Left ventricle myocardium inferior (tissue), 1 donor: ENCODE results near the gene HOXB5. TPM values are rescaled to one million over a fixed set of nuclear protein-coding genes. Genes with fewer than 3 reads are reported as not detected.

Source experiments
- DNase-seq: peaks from one replicate; pipeline ENCODE4 v3.0.0-alpha.2; 2020
- H3K27ac ChIP-seq: fragments of 200-600 bp; replicated peaks from 2 replicates; pipeline ENCODE4 v1.8.0; 2021
- H3K27me3 ChIP-seq: fragments of 200-600 bp; 2 replicates; pipeline ENCODE4 v1.8.0; 2021; ENCODE audit warnings: low read depth
- H3K36me3 ChIP-seq: fragments of 200-600 bp; 2 replicates; pipeline ENCODE4 v1.8.0; 2021
- H3K4me1 ChIP-seq: fragments of 200-600 bp; 2 replicates; pipeline ENCODE4 v1.8.0; 2021
- H3K4me3 ChIP-seq: fragments of 200-600 bp; 2 replicates; pipeline ENCODE4 v1.8.0; 2021; ENCODE audit warnings: mild to moderate bottlenecking, moderate library complexity
- H3K9me3 ChIP-seq: fragments of 200-600 bp; replicated peaks from 2 replicates; pipeline ENCODE4 v1.8.0; 2021
- intact Hi-C: fragments of 100-400 bp; cut with micrococcal nuclease; formaldehyde crosslinking; loops from one replicate; pipeline ENCODE4 v1.11.0; 2022
- total RNA-seq: library from RNA; stranded (reverse); fragmentation: NEBNext Ultra II Directional; extraction: Animal tissue kit (Norgen Biotek cat#: 25700); gene quantifications from one replicate; pipeline ENCODE4 v1.2.1, GENCODE V29; 2021
- TF ChIP-seq, protein P1 (sequence below): fragments of 200-600 bp; IDR thresholded peaks from 2 replicates; pipeline ENCODE4 v1.8.0; 2021; ENCODE audit warnings: antibody characterized with exemption, mild to moderate bottlenecking, borderline replicate concordance
- donor health status: DM: no; HTN: yes; CAD: no; lungs with severe emphysema.

The HOXB5 gene
- total RNA-seq, 1 donor from 2014 or later: not detected

DNA sequence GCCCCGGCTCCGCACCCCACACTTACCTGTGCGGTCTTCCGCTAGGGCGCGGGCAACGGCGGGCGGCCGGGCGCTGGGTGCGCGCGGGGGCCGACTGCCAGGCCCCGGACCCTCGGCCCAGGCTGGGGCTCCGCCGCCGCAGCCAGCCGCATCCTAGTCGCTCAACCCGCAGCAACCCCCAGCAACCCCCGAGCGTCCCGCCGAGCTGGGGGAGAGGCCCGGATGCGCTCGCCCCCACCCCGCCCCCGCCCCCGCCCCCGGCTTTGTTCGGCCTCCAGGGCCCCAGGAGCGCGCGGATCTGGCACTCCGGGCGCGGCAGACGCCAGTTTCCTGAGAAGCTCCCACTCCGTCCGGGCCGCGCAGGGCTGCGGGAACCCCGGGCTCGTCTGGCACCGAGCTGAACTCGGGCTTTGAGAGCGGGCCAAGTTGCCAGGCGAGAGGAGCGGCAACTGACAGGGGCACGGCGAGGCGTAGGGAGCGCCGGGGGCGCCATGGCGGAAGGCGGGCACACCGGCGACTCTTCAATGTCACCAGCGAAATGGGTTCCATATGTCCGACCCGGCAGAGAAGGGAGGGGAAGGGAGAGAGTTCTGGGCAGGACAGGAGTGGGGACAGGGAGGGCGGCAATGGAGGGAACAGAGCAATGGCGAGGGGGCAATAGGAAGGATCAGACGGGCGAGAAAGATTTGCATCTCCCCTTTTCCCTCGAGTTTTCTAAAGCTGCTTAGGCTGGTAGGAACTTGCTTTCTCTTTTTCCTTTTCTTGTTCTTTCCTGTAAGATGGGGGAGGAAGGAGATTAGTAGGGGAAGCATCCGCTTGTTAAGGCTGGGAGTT is 29.2 kb downstream of the HOXB5 start:
- TF ChIP-seq, protein P1, sequence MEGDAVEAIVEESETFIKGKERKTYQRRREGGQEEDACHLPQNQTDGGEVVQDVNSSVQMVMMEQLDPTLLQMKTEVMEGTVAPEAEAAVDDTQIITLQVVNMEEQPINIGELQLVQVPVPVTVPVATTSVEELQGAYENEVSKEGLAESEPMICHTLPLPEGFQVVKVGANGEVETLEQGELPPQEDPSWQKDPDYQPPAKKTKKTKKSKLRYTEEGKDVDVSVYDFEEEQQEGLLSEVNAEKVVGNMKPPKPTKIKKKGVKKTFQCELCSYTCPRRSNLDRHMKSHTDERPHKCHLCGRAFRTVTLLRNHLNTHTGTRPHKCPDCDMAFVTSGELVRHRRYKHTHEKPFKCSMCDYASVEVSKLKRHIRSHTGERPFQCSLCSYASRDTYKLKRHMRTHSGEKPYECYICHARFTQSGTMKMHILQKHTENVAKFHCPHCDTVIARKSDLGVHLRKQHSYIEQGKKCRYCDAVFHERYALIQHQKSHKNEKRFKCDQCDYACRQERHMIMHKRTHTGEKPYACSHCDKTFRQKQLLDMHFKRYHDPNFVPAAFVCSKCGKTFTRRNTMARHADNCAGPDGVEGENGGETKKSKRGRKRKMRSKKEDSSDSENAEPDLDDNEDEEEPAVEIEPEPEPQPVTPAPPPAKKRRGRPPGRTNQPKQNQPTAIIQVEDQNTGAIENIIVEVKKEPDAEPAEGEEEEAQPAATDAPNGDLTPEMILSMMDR: no peak
- intact Hi-C loops: no loop called here
- DNase-seq: no peak
- Histone ChIP-seq H3K27me3 (peaks cover 99% of the 10 kb centered on the region), H3K4me1 (peaks cover 27% of the 10 kb centered on the region), H3K9me3 (no peaks in the 10 kb centered on the region), H3K4me3 (peak overlapping the region; percentile 61), H3K27ac (peak overlapping the region; percentile 66), H3K36me3 (no peaks in the 10 kb centered on the region)

DNA sequence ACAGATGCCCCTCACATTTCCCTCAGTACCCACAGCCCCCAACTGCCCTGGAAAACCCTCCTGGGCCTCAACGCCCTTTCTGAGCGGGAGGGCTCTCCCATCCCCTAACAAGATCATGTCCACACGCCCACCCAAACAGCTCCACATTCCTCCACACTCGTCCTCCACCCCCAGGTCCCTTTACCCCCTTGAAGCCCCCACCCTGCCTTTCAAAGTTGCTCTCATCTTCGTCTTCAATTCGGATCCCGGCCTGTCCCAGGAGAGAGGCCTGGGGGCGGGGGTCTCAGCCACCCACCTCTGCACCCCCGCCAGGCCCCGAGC is 29.8 kb downstream of the HOXB5 start:
- peaks cover 24% of the 10 kb centered on the region for H3K4me1 ChIP-seq
- H3K4me3 ChIP-seq: peak overlapping the region; percentile 61
- no peaks in the 10 kb centered on the region for H3K9me3 ChIP-seq
- H3K27me3 ChIP-seq: peaks cover 99% of the 10 kb centered on the region
- TF ChIP-seq, protein P1: no peak
- intact Hi-C loops: no loop called here
- no peak for DNase-seq
- H3K36me3 ChIP-seq: no peaks in the 10 kb centered on the region
- H3K27ac ChIP-seq: peak overlapping the region; percentile 66

DNA sequence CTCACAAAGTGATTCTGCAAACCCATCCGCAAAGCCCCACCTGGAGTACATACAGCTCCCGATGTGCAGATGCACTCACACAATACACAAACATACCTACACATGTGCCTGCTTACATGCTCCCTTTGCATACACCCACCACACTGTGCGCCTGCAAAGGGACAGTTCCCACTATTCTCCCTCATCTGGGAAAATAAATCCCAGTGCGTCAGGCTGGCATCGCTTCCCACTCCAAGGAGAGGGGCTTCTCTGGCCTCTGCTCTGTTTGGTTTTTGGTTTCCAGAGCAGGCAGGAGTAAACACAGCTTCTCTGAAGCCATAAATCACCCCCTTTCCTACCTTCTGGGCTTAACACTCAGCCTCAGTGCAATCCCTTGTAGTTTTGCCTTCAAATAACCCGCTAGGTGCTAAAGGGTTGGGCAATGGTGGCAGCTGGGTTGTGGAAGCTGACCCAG is 30.2 kb downstream of the HOXB5 start:
- TF ChIP-seq, protein P1: no peak
- intact Hi-C loops: no loop called here
- no peak for DNase-seq
- Histone ChIP-seq H3K27me3 (peaks cover 99% of the 10 kb centered on the region), H3K4me3 (peak overlapping the region; percentile 61), H3K4me1 (peaks cover 20% of the 10 kb centered on the region), H3K9me3 (no peaks in the 10 kb centered on the region), H3K36me3 (no peaks in the 10 kb centered on the region), H3K27ac (no peak overlapping the region)

DNA sequence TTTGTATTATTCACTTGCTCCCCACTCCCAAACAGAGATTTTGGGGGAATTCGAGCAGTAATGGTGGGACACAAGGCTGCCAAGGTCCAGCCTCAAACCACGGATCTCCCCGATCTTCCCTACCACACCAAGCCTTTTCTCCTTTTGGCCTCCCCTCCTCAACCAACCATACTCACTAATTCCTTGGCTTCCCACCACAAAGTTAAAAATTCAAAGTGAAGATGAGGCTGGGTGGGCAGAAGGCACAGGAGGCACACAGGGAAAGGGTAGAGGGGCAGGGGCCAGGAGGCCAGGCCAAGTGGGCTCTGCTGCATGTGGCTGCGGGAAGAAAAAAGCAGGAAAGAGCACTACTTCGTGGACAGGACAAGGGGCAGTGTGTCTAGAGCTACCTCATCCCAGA is 30.6 kb downstream of the HOXB5 start:
- TF ChIP-seq, protein P1: no peak
- H3K4me3 ChIP-seq: no peak overlapping the region
- no peaks in the 10 kb centered on the region for H3K36me3 ChIP-seq
- peaks cover 20% of the 10 kb centered on the region for H3K4me1 ChIP-seq
- H3K27me3 ChIP-seq: peaks cover 99% of the 10 kb centered on the region
- no peak overlapping the region for H3K27ac ChIP-seq
- intact Hi-C loops: no loop called here
- H3K9me3 ChIP-seq: no peaks in the 10 kb centered on the region
- no peak for DNase-seq

DNA sequence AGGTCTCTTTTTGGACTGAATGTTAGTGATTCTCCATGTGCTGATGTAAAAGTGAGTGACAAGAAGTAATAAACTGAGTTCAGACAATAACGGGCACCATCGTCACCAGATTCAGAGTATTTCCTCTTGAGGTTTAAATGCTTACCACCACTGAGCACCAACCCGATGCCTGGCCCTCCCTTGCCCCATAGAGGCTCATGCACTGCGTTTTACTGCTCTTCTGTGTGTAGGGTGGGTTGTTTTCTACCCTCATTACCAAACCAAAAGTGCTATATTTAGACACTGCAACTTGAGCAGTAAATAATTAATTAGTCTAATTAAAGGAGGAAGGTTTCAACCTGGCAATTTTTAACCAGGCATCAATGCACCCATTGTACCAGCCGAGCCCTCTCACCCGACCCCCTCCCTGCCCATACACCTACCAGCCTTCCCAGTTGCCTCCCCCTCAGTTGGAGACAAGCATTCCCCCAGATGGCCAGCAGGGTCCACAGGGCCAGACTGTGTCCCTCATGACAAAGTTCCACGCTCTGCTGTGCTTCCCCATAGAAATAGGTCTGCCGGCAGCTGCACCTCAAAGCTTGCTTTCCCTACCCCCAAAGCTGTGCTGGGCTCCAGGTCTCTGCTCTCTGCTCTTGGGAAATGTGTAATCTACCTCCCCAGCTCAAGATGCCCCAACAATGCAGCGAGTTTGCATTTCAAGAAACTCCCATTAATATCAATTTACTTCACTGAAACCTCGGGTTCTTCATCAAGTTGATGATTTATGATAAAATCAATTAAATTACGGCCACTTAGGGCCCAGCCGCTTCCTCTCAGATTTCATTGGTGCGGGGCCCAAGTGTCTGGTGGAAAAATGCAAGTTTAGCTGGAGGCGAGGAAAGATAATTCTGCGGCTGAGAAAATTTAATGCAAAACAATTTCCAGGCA is 31.4 kb downstream of the HOXB5 start:
- intact Hi-C loops: no loop called here
- Histone ChIP-seq H3K27ac (no peak overlapping the region), H3K36me3 (no peaks in the 10 kb centered on the region), H3K9me3 (no peaks in the 10 kb centered on the region), H3K4me3 (no peak overlapping the region), H3K4me1 (peaks cover 20% of the 10 kb centered on the region), H3K27me3 (peaks cover 99% of the 10 kb centered on the region)
- DNase-seq: no peak
- TF ChIP-seq, protein P1: peak; percentile 8
